Left ventricle myocardium superior (tissue), 1 donor: ENCODE results near the gene FIZ1. TPM values are rescaled to one million over a fixed set of nuclear protein-coding genes. Genes with fewer than 3 reads are reported as not detected.
A peak's percentile ranks its signal among the peaks of the same experiment; 100 is the strongest.

Source experiments
- ATAC-seq: fragments of 200-7000 bp; cut with Tn5 transposase; one replicate; pipeline ENCODE4 v1.9.1; 2020; ENCODE audit warnings: mild to moderate bottlenecking, moderate library complexity
- DNase-seq: peaks from one replicate; pipeline ENCODE4 v3.0.0-alpha.2; 2020
- intact Hi-C: fragments of 100-400 bp; cut with micrococcal nuclease; formaldehyde crosslinking; loops from one replicate; pipeline ENCODE4 v1.11.0; 2022
- total RNA-seq: library from RNA; stranded (reverse); fragmentation: NEBNext Ultra II Directional; extraction: Animal tissue kit (Norgen Biotek cat#: 25700); gene quantifications from one replicate; pipeline ENCODE4 v1.2.1, GENCODE V29; 2021
- donor health status: DM: no; HTN: yes; CAD: no; lungs with severe emphysema.

The FIZ1 gene
- total RNA-seq, 1 donor from 2014 or later: 16.3 TPM

GRCh38 chr19:55601084-55601483, 1.8 kb upstream of the FIZ1 start:
- DNase-seq (no peak), ATAC-seq (no peak)
- intact Hi-C loops: loop anchor here (10.0 kb wide), 1 partner anchor 86 kb away; no protein-coding TSS in a partner anchor

- DNase-seq (no peak), ATAC-seq (no peak)
- intact Hi-C loops: loop anchor here (10.0 kb wide), 1 partner anchor 86 kb away; no protein-coding TSS in a partner anchor
Observed at GRCh38 chr19:55600662-55601028, 1.3 kb upstream of the FIZ1 start.

- intact Hi-C loops: loop anchor here (10.0 kb wide), 1 partner anchor 85 kb away; no protein-coding TSS in a partner anchor
- DNase-seq (peak; percentile 91), ATAC-seq (peak; percentile 67)
Observed at GRCh38 chr19:55599842-55600661, 735 bp upstream of the FIZ1 start, which contains the start of gene ZNF524. TSS of gene ZNF524 (plus strand) at chr19:55600288. CDS start at chr19:55602113, 1,825 bp downstream.

- intact Hi-C loops: no loop called here
- peak; percentile 93 for DNase-seq
Observed at GRCh38 chr19:55598719-55599467, 424 bp downstream of the FIZ1 start.

GRCh38 chr19:55598034-55598433, 1.3 kb downstream of the FIZ1 start:
- intact Hi-C loops: no loop called here
- DNase-seq (no peak), ATAC-seq (no peak)

More at GRCh38 chr19:55598719-55599467, 424 bp downstream of the FIZ1 start:
- peak; percentile 78 for ATAC-seq

GRCh38 chr19:55597501-55597921, 1.8 kb downstream of the FIZ1 start:
- peak; percentile 48 for DNase-seq
- intact Hi-C loops: no loop called here
- no peak for ATAC-seq

- intact Hi-C loops: no loop called here
- ATAC-seq (no peak), DNase-seq (no peak)
Observed at GRCh38 chr19:55596304-55596703, 3.0 kb downstream of the FIZ1 start.

- ATAC-seq: no peak
- DNase-seq: no peak
- intact Hi-C loops: no loop called here
Observed at GRCh38 chr19:55594996-55595545, 4.2 kb downstream of the FIZ1 start.

- intact Hi-C loops: no loop called here
- DNase-seq: peak; percentile 37
Observed at GRCh38 chr19:55593096-55593772, 6.1 kb downstream of the FIZ1 start.

GRCh38 chr19:55592391-55593090, 6.8 kb downstream of the FIZ1 start:
- ATAC-seq (no peak), DNase-seq (peak; percentile 27)
- intact Hi-C loops: no loop called here

More at GRCh38 chr19:55593096-55593772, 6.1 kb downstream of the FIZ1 start:
- ATAC-seq: peak; percentile 9

GRCh38 chr19:55591555-55591954, 7.8 kb downstream of the FIZ1 start:
- no peak for ATAC-seq
- intact Hi-C loops: no loop called here
- DNase-seq: no peak

GRCh38 chr19:55590617-55591016, 8.7 kb downstream of the FIZ1 start:
- ATAC-seq (no peak), DNase-seq (no peak)
- intact Hi-C loops: no loop called here

- no peak for ATAC-seq
- DNase-seq: no peak
- intact Hi-C loops: no loop called here
Observed at GRCh38 chr19:55590109-55590508, 9.2 kb downstream of the FIZ1 start.

- ATAC-seq: no peak
- intact Hi-C loops: no loop called here
- DNase-seq: no peak
Observed at GRCh38 chr19:55588738-55589137, 10.6 kb downstream of the FIZ1 start.

GRCh38 chr19:55586976-55587668, 12.2 kb downstream of the FIZ1 start:
- intact Hi-C loops: no loop called here
- DNase-seq (peak; percentile 97), ATAC-seq (peak; percentile 88)

- intact Hi-C loops: no loop called here
- peak; percentile 84 for ATAC-seq
- peak; percentile 87 for DNase-seq
Observed at GRCh38 chr19:55585658-55586339, 13.5 kb downstream of the FIZ1 start.

- ATAC-seq (no peak), DNase-seq (no peak)
- intact Hi-C loops: no loop called here
Observed at GRCh38 chr19:55584871-55585270, 14.4 kb downstream of the FIZ1 start.
